Right lobe of liver (tissue), 6 donors: ENCODE data around the gene ATG9B. TPM values are rescaled to one million over a fixed set of nuclear protein-coding genes. Genes with fewer than 3 reads are reported as not detected.

Experiments
- ATAC-seq, 4 donors: fragments of 200-7000 bp; cut with Tn5 transposase; one replicate each; pipeline ENCODE4 v1.9.1; 2020; ENCODE audit warnings: mild to moderate bottlenecking in 4 of 4, moderate library complexity in 4 of 4
- DNase-seq, 3 donors: peaks; one replicate each; pipeline ENCODE4 v3.0.0-alpha.2; 2020
- H3K27ac ChIP-seq, 3 donors: fragments of 200-600 bp; one replicate each; pipeline ENCODE4 v1.8.0; 2022
- H3K27me3 ChIP-seq, 2 donors: fragments of 200-600 bp; one replicate each; pipeline ENCODE4 v1.8.0; 2022
- H3K36me3 ChIP-seq, 4 donors: fragments of 200-600 bp; sonication (generic) in 1 of 4; one replicate each; pipeline versions ENCODE4 v1.5.1 to v1.8.0; 2017 to 2022; ENCODE audit warnings: control low read depth in 1 of 4
- H3K4me1 ChIP-seq, 4 donors: fragments of 200-600 bp; sonication (generic) in 1 of 4; one replicate each; pipeline versions ENCODE4 v1.5.1 to v1.8.0; 2017 to 2022; ENCODE audit warnings: control low read depth in 1 of 4
- H3K4me3 ChIP-seq, 3 donors: fragments of 200-600 bp; one replicate each; pipeline ENCODE4 v1.8.0; 2022
- H3K9me3 ChIP-seq, 4 donors: fragments of 200-600 bp; sonication (generic) in 1 of 4; one replicate each; pipeline versions ENCODE4 v1.5.1 to v1.8.0; 2017 to 2022; ENCODE audit warnings: control low read depth in 1 of 4
- POLR2A ChIP-seq: fragments of 450-650 bp; IDR thresholded peaks from one replicate; pipeline ENCODE4 v1.6.1; 2017; ENCODE audit warnings: antibody characterized with exemption, mild to moderate bottlenecking
- WGBS: methylation state at CpG from one replicate; pipeline ENCODE4 v1.1.6; 2018; ENCODE audit warnings: low coverage, low lambda C conversion rate; ENCODE audit not compliant: insufficient coverage; ENCODE audit errors: missing lambda C conversion rate; 5-methylcytosine and 5-hydroxymethylcytosine counted together
- intact Hi-C, 2 donors: fragments of 100-400 bp; cut with DNase I; formaldehyde crosslinking; loops; one replicate each; pipeline versions ENCODE4 v1.11.2 to v1.14.1; 2022
- total RNA-seq, 6 experiments: library from RNA; depleted of rRNA in 2 of 6; stranded (reverse); fragments of >200 nt in 2 of 6; fragmentation: NEBNext Ultra II Directional in 3 of 6; extraction: Animal tissue kit (Norgen Biotek cat#: 25700) in 3 of 6; gene quantifications; one replicate each; pipeline versions ENCODE4 v1.1.0 to v1.2.4, GENCODE V29; 2016 to 2023
- TF ChIP-seq, protein P1 (sequence below), 4 donors: fragments of 200-600 bp in 3 of 4; fragments of 450-650 bp in 1 of 4; IDR thresholded peaks; one replicate each; pipeline versions ENCODE4 v1.5.1 to v1.8.0; 2016 to 2022; ENCODE audit warnings: antibody characterized with exemption in 4 of 4, mild to moderate bottlenecking in 2 of 4
- donor health status: DM: no; HTN: yes; CAD: no.
- donor health status: DM: no; HTN: no; CAD: no.
- donor health status: DM: no; HTN: no; CAD: no.
- donor health status: DM: no; HTN: yes; CAD: no.
- donor health status: DM: no; HTN: yes; CAD: no.

Gene ATG9B
- total RNA-seq, 6 experiments from 2014 or later, result 0.40 TPM; not detected in 5

DNA sequence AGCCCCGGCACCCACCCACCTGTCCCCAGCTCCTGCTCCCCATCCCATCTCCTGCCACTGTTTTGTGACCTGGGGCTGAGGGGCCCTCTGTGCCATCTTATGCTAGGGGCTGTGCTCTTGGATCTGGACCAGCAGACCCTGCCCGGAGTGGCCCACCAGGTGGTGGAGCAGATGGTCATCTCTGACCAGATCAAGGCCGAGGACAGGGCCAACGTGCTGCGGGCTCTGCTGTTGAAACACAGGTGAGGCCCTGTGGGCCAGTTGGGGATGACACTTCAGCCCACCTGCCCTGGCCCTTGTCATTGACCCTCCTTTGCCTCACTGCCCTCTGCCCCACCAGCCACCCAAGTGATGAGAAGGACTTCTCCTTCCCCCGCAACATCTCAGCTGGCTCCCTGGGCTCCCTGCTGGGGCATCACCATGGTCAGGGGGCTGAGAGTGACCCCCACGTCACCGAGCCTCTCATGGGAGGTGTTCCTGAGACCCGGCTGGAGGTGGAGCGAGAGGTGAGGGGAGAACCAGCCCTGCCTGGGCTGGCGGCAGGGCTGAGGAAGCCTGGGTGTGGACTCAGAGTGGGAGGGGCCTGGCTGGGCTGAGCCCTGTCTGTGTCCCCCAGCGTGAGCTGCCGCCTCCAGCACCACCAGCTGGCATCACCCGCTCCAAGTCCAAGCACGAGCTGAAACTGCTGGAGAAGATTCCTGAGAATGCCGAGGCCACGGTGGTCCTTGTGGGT, 45.7 kb upstream of the ATG9B start:
- no peak for TF ChIP-seq POLR2A
- TF ChIP-seq, protein P1, sequence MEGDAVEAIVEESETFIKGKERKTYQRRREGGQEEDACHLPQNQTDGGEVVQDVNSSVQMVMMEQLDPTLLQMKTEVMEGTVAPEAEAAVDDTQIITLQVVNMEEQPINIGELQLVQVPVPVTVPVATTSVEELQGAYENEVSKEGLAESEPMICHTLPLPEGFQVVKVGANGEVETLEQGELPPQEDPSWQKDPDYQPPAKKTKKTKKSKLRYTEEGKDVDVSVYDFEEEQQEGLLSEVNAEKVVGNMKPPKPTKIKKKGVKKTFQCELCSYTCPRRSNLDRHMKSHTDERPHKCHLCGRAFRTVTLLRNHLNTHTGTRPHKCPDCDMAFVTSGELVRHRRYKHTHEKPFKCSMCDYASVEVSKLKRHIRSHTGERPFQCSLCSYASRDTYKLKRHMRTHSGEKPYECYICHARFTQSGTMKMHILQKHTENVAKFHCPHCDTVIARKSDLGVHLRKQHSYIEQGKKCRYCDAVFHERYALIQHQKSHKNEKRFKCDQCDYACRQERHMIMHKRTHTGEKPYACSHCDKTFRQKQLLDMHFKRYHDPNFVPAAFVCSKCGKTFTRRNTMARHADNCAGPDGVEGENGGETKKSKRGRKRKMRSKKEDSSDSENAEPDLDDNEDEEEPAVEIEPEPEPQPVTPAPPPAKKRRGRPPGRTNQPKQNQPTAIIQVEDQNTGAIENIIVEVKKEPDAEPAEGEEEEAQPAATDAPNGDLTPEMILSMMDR (IDR thresholded peaks at IDR 0.05), result no peak
- intact Hi-C loops, result no loop called here
- peaks cover 0 to 95% (median 44%) of the 10 kb centered on the region in 4 donors for H3K36me3 ChIP-seq
- no peak overlapping the region for H3K4me3 ChIP-seq
- H3K9me3 ChIP-seq, result no peaks in the 10 kb centered on the region
- no peak overlapping the region for H3K27ac ChIP-seq
- DNase-seq (peak in 1 of 3 donors; percentile 19), ATAC-seq (no peak)
- no peaks in the 10 kb centered on the region for H3K27me3 ChIP-seq
- H3K4me1 ChIP-seq, result no peaks in the 10 kb centered on the region
- 91% methylated on average over 4 of the region's 17 CpGs for WGBS

DNA sequence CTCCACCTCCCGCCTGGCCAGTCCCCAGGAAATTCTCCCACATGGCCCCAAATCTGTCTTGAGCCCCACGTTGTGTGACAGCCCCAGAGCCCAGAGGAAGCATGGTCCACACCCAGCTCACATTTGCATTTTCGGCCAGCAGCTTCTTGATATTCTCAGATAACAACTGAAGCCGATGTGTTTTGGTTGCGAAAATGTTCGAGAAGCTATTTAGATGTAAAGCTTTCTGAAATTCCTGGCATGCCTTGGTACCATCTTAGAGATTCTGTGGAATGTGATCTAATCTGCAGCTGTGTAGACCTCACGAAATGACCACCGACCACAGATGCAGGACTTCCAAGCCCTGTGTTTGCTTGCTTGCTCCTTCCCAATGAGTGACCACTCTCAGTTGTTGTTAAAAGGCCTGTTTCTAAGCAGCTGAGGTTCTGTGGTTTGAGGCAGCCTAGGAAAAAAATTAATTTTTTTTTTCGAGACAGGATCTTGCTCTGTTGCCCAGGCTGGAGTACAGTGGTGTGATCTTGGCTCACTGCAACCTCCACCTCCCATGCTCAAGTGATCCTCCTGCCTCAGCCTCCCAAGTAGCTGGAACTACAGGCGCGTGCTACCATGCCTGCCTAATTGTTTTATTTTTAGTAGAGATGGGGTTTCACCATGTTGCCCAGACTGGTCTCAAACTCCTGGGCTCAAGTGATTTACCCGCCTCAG, 43.9 kb upstream of the ATG9B start:
- Histone ChIP-seq H3K27me3 (no peaks in the 10 kb centered on the region), H3K36me3 (peaks cover 0 to 83% (median 35%) of the 10 kb centered on the region in 4 donors), H3K4me1 (peaks cover 0 to 8% (median 4%) of the 10 kb centered on the region in 4 donors), H3K27ac (no peak overlapping the region), H3K9me3 (no peaks in the 10 kb centered on the region), H3K4me3 (no peak overlapping the region)
- TF ChIP-seq POLR2A, result no peak
- TF ChIP-seq, protein P1 (IDR thresholded peaks at IDR 0.05), result no peak
- 86% methylated on average over 7 of the region's 12 CpGs for WGBS
- DNase-seq (no peak), ATAC-seq (no peak)
- intact Hi-C loops, result no loop called here

DNA sequence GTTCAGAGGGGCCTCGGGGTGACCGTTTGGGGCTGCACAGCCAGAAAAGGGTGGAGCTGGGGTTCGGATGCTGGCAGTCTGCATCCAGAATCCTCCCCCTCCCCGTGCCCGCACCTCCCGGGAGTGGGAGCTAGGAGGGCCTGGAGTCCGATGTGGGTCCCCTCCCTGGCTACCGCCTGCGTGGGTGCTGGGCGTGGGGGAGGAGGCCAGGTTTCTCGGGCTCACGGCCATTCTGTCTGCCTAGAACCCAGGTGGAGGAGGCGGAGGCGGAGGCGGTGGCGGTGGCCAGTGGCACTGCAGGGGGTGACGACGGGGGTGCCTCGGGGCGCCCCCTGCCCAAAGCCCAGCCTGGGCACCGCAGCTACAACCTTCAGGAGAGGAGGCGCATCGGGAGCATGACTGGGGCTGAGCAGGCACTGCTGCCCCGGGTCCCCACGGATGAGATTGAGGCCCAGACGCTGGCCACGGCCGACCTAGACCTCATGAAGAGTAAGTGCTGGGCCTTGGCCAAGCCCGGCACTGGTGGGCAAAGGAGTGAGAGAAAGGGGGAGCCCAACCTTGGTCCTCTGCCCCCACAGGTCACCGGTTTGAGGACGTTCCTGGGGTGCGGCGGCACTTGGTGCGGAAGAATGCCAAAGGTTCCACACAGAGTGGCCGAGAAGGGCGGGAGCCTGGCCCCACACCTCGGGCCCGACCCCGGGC, 42.1 kb upstream of the ATG9B start:
- WGBS, result 89% methylated on average over 10 of the region's 39 CpGs
- Histone ChIP-seq H3K27ac (no peak overlapping the region), H3K4me3 (no peak overlapping the region), H3K9me3 (no peaks in the 10 kb centered on the region), H3K36me3 (peaks cover 0 to 66% (median 31%) of the 10 kb centered on the region in 4 donors), H3K27me3 (no peaks in the 10 kb centered on the region), H3K4me1 (peaks cover 0 to 16% (median 8%) of the 10 kb centered on the region in 4 donors)
- ATAC-seq (no peak), DNase-seq (no peak)
- intact Hi-C loops, result no loop called here
- no peak for TF ChIP-seq POLR2A

DNA sequence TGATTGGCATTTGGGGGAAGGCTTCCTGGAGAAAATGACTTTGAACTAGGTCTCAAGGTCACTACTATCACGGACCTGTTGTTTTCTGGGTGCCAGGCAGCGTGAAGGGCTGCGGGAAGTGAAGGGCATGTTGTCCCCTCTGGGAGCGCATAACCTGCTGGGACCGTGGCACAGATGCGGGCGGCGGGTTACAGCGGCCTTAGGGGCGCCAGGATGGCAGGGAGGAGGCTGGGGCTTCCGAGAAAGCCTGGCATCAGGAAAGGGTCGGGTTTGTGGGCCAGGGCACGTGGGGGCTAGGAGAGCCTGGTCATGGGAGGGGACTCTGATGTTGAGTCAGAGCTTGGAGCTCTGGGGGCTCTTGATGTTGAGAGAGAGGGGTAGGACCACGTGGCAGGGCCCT, 41.2 kb upstream of the ATG9B start:
- Histone ChIP-seq H3K36me3 (peaks cover 0 to 57% (median 26%) of the 10 kb centered on the region in 4 donors), H3K27ac (no peak overlapping the region), H3K4me3 (no peak overlapping the region), H3K4me1 (peaks cover 0 to 25% (median 12%) of the 10 kb centered on the region in 4 donors), H3K27me3 (no peaks in the 10 kb centered on the region), H3K9me3 (no peaks in the 10 kb centered on the region)
- 64% methylated on average over 11 of the region's 14 CpGs for WGBS
- DNase-seq (no peak), ATAC-seq (no peak)
- intact Hi-C loops, result no loop called here
- TF ChIP-seq, protein P1 (IDR thresholded peaks at IDR 0.05), result no peak
- TF ChIP-seq POLR2A, result no peak
